ENCODE results near the gene TRIOBP.
A peak's percentile ranks its signal among the peaks of the same experiment; 100 is the strongest.

The TRIOBP gene

DNA sequence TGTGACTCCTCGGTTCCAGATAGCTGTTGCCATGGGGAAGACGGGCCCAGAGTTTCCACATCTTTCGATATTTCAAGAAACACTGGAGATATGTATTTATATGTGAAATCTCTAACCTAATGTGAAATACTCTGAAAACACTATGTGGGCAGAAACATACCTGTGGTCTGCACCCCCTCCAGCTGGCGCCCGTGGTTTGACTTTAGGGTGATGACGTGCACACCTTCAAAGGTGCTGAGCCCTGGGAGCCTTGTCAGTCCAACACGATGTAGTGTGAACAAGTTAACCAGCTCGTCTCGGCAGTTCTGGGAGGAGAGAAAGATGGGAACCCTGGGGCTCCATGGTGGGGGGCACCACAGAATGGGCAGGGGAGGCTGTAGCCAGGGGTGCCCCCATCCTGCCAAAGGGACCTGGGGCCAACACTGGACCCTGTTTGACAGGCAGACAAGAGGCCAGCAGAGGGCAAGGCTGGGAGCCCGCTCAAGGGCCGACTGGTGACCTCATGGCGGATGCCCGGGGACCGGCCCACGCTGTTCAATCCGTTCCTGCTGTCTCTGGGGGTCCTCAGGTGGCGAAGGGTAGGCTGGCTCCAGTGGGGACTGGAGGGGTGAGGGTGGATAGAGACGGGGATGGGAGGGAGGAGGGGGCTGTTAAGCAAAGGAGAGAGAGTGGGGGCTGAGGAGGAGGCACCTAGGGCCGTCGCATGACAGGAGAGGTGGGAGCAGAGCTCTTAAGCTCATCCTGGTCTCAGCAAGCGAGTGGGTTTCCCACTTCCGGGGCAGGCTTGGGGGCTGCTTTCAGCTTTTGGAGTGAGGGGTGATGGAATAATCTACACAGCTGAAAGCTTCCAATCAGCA is 43.8 kb downstream of the TRIOBP start:
- TF ChIP-seq, protein P1, sequence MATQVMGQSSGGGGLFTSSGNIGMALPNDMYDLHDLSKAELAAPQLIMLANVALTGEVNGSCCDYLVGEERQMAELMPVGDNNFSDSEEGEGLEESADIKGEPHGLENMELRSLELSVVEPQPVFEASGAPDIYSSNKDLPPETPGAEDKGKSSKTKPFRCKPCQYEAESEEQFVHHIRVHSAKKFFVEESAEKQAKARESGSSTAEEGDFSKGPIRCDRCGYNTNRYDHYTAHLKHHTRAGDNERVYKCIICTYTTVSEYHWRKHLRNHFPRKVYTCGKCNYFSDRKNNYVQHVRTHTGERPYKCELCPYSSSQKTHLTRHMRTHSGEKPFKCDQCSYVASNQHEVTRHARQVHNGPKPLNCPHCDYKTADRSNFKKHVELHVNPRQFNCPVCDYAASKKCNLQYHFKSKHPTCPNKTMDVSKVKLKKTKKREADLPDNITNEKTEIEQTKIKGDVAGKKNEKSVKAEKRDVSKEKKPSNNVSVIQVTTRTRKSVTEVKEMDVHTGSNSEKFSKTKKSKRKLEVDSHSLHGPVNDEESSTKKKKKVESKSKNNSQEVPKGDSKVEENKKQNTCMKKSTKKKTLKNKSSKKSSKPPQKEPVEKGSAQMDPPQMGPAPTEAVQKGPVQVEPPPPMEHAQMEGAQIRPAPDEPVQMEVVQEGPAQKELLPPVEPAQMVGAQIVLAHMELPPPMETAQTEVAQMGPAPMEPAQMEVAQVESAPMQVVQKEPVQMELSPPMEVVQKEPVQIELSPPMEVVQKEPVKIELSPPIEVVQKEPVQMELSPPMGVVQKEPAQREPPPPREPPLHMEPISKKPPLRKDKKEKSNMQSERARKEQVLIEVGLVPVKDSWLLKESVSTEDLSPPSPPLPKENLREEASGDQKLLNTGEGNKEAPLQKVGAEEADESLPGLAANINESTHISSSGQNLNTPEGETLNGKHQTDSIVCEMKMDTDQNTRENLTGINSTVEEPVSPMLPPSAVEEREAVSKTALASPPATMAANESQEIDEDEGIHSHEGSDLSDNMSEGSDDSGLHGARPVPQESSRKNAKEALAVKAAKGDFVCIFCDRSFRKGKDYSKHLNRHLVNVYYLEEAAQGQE (IDR thresholded peaks at IDR 0.05; ENCODE audit: insufficient read depth in 1 of 2, low read depth in 2 of 2, low read length in 2 of 2), result no peak
- TF ChIP-seq FOXP2 (optimal IDR thresholded peaks at IDR 0.05; ENCODE audit: borderline replicate concordance, extremely low read depth, extremely low read length, insufficient read depth) (no peak), POLR2AphosphoS5 (IDR thresholded peaks at IDR 0.05; ENCODE audit: low read depth, low read length) (no peak), TAF1 (IDR thresholded peaks at IDR 0.05; ENCODE audit: borderline replicate concordance, insufficient read depth, low read length) (no peak), SIN3A (IDR thresholded peaks at IDR 0.05; ENCODE audit: borderline replicate concordance, insufficient read depth, low read length) (no peak)

DNA sequence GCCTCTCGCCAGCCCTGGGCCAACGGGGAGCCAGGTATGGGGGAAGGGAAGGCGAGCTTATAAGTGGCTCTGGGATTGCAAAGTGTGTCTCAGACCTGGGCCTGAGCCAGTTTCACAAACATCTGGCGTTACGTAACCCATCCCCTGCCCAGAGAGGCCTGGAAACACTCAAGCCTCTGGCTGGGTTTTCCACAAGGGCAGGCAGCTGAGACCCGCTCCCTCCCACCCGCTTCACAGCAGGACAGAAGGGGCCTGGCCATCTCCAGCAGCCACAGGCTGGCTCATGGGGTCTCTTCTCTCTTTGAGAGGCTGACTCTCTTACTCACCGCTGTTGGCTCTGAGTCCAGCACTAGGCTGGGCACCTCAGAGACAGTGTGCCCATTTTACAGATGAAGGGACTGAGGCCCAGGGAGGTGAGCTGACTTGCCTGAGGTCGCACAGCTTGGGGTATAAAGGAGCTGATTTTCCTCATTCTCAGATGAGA is 44.5 kb downstream of the TRIOBP start:
- TF ChIP-seq FOXP2 (optimal IDR thresholded peaks at IDR 0.05; ENCODE audit: borderline replicate concordance, extremely low read depth, extremely low read length, insufficient read depth) (peak; percentile 9), POLR2AphosphoS5 (IDR thresholded peaks at IDR 0.05; ENCODE audit: low read depth, low read length) (no peak)

DNA sequence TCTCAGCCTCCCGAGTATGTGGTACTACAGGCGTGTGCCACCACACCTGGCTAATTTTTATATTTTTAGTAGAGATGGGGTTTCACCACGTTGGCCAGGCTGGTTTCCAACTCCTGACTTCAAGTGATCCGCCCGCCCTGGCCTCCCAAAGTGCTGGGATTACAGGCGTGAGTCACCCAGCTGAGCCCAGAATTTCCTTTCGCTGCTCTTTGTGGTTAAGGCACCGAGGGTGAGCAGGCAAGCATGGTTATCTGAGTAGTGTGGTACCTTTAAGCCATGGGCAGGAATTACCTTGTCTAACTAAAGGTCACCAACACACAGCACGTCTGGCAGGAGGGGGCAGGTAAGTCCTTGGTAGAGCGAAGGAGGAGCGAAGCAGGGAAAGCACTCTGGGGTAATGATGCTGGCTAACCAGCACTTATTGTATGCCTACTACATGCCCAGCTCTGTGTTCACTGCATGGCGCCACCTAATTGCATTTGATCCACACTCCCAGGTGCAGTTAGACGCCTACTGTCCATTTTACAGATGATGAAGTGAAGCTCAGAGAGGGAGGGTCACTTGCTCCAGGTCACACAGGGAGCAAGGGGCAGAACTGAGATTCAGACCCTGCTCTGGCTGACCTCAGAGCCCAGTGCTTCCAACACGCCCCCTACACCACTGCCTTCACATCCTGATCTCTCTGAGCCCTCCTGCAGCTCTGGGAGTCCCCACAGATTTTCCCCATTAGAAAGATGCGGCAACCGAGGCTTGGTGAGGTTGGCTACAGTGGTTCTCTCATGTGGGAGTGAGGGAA is 45.7 kb downstream of the TRIOBP start:
- TF ChIP-seq FOXP2 (optimal IDR thresholded peaks at IDR 0.05; ENCODE audit: borderline replicate concordance, extremely low read depth, extremely low read length, insufficient read depth) (no peak), SIN3A (IDR thresholded peaks at IDR 0.05; ENCODE audit: borderline replicate concordance, insufficient read depth, low read length) (no peak), TAF1 (IDR thresholded peaks at IDR 0.05; ENCODE audit: borderline replicate concordance, insufficient read depth, low read length) (no peak)

DNA sequence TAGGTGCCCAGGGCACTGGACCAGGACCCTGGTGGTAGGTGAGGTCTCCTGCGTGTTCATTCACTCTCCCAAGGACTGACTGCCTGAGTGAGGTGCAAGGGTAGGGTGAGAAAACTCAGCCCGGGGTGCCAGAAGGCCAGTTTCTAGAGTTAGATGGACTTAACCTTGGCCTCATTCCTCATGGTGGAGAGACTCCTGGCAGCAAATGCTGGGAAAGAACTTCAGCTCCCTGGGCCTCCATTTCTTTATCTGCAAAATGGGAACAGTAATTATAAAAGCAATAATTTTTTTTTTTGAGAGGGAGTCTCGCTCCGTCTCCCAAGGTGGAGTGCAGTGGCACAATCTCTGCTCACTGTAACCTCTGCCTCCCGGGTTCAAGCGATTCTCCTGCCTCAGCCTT is 47.7 kb downstream of the TRIOBP start:
- no peak for TF ChIP-seq POLR2AphosphoS5 (IDR thresholded peaks at IDR 0.05; ENCODE audit: low read depth, low read length)
- TF ChIP-seq FOXP2 (optimal IDR thresholded peaks at IDR 0.05; ENCODE audit: borderline replicate concordance, extremely low read depth, extremely low read length, insufficient read depth), result no peak
- TF ChIP-seq TAF1 (IDR thresholded peaks at IDR 0.05; ENCODE audit: borderline replicate concordance, insufficient read depth, low read length), result no peak
- TF ChIP-seq, protein P1 (IDR thresholded peaks at IDR 0.05; ENCODE audit: insufficient read depth in 1 of 2, low read depth in 2 of 2, low read length in 2 of 2), result no peak
- TF ChIP-seq SIN3A (IDR thresholded peaks at IDR 0.05; ENCODE audit: borderline replicate concordance, insufficient read depth, low read length), result no peak

DNA sequence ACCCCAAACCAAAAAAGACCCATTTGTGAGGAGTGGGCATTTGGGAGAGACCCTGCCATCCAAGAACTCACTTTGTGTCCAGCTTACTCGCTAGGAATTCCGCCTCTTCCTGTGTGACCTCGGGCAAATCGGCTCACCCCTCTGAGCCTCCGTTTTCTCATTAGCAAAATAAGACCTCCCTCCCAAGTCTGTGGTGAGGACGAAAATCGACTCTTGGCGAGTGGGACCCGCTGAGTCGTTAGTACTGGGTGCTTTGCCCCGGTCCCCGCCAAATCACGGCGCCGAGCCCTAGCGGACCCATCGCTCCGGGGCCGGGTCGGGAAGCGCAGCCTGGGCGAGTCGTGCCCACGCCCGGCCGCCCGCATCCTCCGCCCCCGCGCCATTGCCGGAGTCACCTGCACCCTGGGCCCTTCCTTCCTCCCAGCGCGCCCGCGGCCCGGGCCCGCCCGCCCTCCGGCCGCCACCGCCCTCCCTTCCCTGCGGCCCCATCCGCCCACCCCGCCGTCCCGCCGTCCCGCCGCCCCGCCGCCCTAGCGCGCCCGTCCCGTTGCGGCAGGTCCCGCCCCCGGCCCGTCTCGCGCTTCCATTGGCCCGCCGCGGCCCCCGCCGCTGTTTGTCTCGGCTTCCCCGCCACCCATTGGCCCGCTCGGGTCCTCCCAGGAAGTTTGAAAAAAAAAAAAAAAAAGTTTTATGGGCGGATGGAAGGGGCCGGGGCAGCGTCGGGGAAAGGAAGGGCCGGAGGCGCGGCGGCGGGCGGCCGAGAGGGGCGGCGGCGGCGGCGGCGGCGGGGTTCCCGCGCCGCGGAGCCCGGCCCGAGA is 48.9 kb downstream of the TRIOBP start:
- no peak for TF ChIP-seq FOXP2 (optimal IDR thresholded peaks at IDR 0.05; ENCODE audit: borderline replicate concordance, extremely low read depth, extremely low read length, insufficient read depth)
- TF ChIP-seq, protein P1 (IDR thresholded peaks at IDR 0.05; ENCODE audit: insufficient read depth in 1 of 2, low read depth in 2 of 2, low read length in 2 of 2), result no peak
- TF ChIP-seq TAF1 (IDR thresholded peaks at IDR 0.05; ENCODE audit: borderline replicate concordance, insufficient read depth, low read length), result no peak
- 0 out of 2 replicates have a peak, but pooled peaks have one; percentile 33 for TF ChIP-seq POLR2AphosphoS5 (IDR thresholded peaks at IDR 0.05; ENCODE audit: low read depth, low read length)
- TF ChIP-seq SIN3A (IDR thresholded peaks at IDR 0.05; ENCODE audit: borderline replicate concordance, insufficient read depth, low read length), result no peak
